ENCODE measurements around the gene PRDM16. TPM values are rescaled to one million over a fixed set of nuclear protein-coding genes. Genes with fewer than 3 reads are reported as not detected.

PRDM16 gene
- total and polyA plus RNA-seq, 2 experiments from 2014 or later = 0.14 to 0.16 TPM

- TF ChIP-seq ZNF462 (CRISPR knock-in tag; IDR thresholded peaks at IDR 0.05) (no peak), EZH2 (IDR thresholded peaks at IDR 0.05; ENCODE audit: low read depth, unreplicated experiment) (no peak), EZH2phosphoT487 (IDR thresholded peaks at IDR 0.05; ENCODE audit: unreplicated experiment) (no peak)
- TF ChIP-seq, protein P1, sequence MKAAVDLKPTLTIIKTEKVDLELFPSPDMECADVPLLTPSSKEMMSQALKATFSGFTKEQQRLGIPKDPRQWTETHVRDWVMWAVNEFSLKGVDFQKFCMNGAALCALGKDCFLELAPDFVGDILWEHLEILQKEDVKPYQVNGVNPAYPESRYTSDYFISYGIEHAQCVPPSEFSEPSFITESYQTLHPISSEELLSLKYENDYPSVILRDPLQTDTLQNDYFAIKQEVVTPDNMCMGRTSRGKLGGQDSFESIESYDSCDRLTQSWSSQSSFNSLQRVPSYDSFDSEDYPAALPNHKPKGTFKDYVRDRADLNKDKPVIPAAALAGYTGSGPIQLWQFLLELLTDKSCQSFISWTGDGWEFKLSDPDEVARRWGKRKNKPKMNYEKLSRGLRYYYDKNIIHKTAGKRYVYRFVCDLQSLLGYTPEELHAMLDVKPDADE (IDR thresholded peaks at IDR 0.05) = no peak
Measured at GRCh38 chr1:3422638-3423037, 353.6 kb downstream of the PRDM16 start (continued).

- H3K9me3 Mint-ChIP-seq = no peaks in the 10 kb centered on the region
- Histone ChIP-seq H3F3A (replicated peaks; ENCODE audit: low read depth) (no peaks in the 10 kb centered on the region), H3K4me3 (no peak overlapping the region), H3K27me3 (ENCODE audit: insufficient read depth) (no peaks in the 10 kb centered on the region), H3K9me2 (ENCODE audit: insufficient read depth) (no peaks in the 10 kb centered on the region), H3K27ac (ENCODE audit: low read depth) (no peak overlapping the region), H4K20me1 (replicated peaks; ENCODE audit: insufficient read depth) (no peaks in the 10 kb centered on the region), H3K79me2 (replicated peaks; ENCODE audit: insufficient read depth) (no peaks in the 10 kb centered on the region), H2AFZ (no peak overlapping the region), H3K36me3 (ENCODE audit: insufficient read depth) (no peaks in the 10 kb centered on the region), H3K4me1 (ENCODE audit: insufficient read depth) (no peaks in the 10 kb centered on the region), H3K4me2 (no peak overlapping the region)
- no peaks in the 10 kb centered on the region; the same call in 2 of the 3 replicates for H3K36me3 Mint-ChIP-seq (ENCODE audit: low read depth)
- no peak overlapping the region for H3K4me3 Mint-ChIP-seq
- H3K27ac Mint-ChIP-seq = no peak overlapping the region
- peaks cover 3% of the 10 kb centered on the region for H3K27me3 Mint-ChIP-seq (ENCODE audit: insufficient read depth, low read depth, poor library complexity)
- ATAC-seq (no peak), DNase-seq (ENCODE audit: low spot score) (no peak)
- no peaks in the 10 kb centered on the region; the same call in 2 of the 3 replicates for H3K4me1 Mint-ChIP-seq
- TF ChIP-seq, protein P2, sequence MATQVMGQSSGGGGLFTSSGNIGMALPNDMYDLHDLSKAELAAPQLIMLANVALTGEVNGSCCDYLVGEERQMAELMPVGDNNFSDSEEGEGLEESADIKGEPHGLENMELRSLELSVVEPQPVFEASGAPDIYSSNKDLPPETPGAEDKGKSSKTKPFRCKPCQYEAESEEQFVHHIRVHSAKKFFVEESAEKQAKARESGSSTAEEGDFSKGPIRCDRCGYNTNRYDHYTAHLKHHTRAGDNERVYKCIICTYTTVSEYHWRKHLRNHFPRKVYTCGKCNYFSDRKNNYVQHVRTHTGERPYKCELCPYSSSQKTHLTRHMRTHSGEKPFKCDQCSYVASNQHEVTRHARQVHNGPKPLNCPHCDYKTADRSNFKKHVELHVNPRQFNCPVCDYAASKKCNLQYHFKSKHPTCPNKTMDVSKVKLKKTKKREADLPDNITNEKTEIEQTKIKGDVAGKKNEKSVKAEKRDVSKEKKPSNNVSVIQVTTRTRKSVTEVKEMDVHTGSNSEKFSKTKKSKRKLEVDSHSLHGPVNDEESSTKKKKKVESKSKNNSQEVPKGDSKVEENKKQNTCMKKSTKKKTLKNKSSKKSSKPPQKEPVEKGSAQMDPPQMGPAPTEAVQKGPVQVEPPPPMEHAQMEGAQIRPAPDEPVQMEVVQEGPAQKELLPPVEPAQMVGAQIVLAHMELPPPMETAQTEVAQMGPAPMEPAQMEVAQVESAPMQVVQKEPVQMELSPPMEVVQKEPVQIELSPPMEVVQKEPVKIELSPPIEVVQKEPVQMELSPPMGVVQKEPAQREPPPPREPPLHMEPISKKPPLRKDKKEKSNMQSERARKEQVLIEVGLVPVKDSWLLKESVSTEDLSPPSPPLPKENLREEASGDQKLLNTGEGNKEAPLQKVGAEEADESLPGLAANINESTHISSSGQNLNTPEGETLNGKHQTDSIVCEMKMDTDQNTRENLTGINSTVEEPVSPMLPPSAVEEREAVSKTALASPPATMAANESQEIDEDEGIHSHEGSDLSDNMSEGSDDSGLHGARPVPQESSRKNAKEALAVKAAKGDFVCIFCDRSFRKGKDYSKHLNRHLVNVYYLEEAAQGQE (IDR thresholded peaks at IDR 0.05; ENCODE audit: unreplicated experiment) = no peak
- no peak for TF ChIP-seq EZH2 (IDR thresholded peaks at IDR 0.05; ENCODE audit: low read depth, unreplicated experiment)
- no peak for TF ChIP-seq JUNB (IDR thresholded peaks at IDR 0.05; ENCODE audit: unreplicated experiment)
- no peak for TF ChIP-seq EZH2phosphoT487 (IDR thresholded peaks at IDR 0.05; ENCODE audit: unreplicated experiment)
- no peak for TF ChIP-seq CREB1 (CRISPR knock-in tag; IDR thresholded peaks at IDR 0.05; ENCODE audit: low read depth)
- no peak for TF ChIP-seq ZNF331 (CRISPR knock-in tag; IDR thresholded peaks at IDR 0.05; ENCODE audit: low read depth)
- TF ChIP-seq POLR2AphosphoS5 (IDR thresholded peaks at IDR 0.05; ENCODE audit: low read depth) = no peak
- TF ChIP-seq, protein P3, sequence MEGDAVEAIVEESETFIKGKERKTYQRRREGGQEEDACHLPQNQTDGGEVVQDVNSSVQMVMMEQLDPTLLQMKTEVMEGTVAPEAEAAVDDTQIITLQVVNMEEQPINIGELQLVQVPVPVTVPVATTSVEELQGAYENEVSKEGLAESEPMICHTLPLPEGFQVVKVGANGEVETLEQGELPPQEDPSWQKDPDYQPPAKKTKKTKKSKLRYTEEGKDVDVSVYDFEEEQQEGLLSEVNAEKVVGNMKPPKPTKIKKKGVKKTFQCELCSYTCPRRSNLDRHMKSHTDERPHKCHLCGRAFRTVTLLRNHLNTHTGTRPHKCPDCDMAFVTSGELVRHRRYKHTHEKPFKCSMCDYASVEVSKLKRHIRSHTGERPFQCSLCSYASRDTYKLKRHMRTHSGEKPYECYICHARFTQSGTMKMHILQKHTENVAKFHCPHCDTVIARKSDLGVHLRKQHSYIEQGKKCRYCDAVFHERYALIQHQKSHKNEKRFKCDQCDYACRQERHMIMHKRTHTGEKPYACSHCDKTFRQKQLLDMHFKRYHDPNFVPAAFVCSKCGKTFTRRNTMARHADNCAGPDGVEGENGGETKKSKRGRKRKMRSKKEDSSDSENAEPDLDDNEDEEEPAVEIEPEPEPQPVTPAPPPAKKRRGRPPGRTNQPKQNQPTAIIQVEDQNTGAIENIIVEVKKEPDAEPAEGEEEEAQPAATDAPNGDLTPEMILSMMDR (conservative IDR thresholded peaks at IDR 0.05; ENCODE audit: low read depth in 2 of 2) = no peak
- TF ChIP-seq STAT1 (IDR thresholded peaks at IDR 0.05; ENCODE audit: unreplicated experiment) = no peak
- no peak for TF ChIP-seq ZNF114 (CRISPR knock-in tag; IDR thresholded peaks at IDR 0.05)
Measured at GRCh38 chr1:3423245-3423829, 354.3 kb downstream of the PRDM16 start.

Measured in GM23338 (cell line).